GM15510 (cell line): Measurements from ENCODE around the gene ARL9.

Experiments
- POLR2A ChIP-seq: IDR thresholded peaks from 3 replicates; pipeline ENCODE4 v1.6.1; 2011; ENCODE audit warnings: borderline replicate concordance; ENCODE audit not compliant: insufficient read length; ENCODE audit errors: extremely low read depth

ARL9 gene

GRCh38 chr4:56505269-56506130 is at the start of gene ARL9:
TSS of gene ARL9 (plus strand) at chr4:56505791. CDS start at chr4:56505863, 72 bp downstream.
- no peak for TF ChIP-seq POLR2A

- no peak for TF ChIP-seq POLR2A
Observed at GRCh38 chr4:56460085-56460484, 45.5 kb upstream of the ARL9 start.

- no peak for TF ChIP-seq POLR2A
Observed at GRCh38 chr4:56462157-56462556, 43.4 kb upstream of the ARL9 start.

GRCh38 chr4:56463711-56464110 is 41.9 kb upstream of the ARL9 start:
- TF ChIP-seq POLR2A, result no peak

GRCh38 chr4:56464581-56464980 is 41.0 kb upstream of the ARL9 start:
- no peak for TF ChIP-seq POLR2A

- TF ChIP-seq POLR2A, result no peak
Observed at GRCh38 chr4:56465599-56466295, 39.8 kb upstream of the ARL9 start.

GRCh38 chr4:56466910-56467283 is 38.7 kb upstream of the ARL9 start:
- TF ChIP-seq POLR2A, result no peak

- TF ChIP-seq POLR2A, result peak; percentile 84
Observed at GRCh38 chr4:56467284-56468096, 38.1 kb upstream of the ARL9 start, which contains the start of gene SRP72. TSS of gene SRP72 (plus strand) at chr4:56467617. CDS start at chr4:56467636, 19 bp downstream.

- no peak for TF ChIP-seq POLR2A
Observed at GRCh38 chr4:56468097-56468422, 37.5 kb upstream of the ARL9 start.

GRCh38 chr4:56469489-56470210 is 35.9 kb upstream of the ARL9 start:
- no peak for TF ChIP-seq POLR2A

- TF ChIP-seq POLR2A, result no peak
Observed at GRCh38 chr4:56475917-56476316, 29.7 kb upstream of the ARL9 start.

- no peak for TF ChIP-seq POLR2A
Observed at GRCh38 chr4:56477192-56477702, 28.3 kb upstream of the ARL9 start.

GRCh38 chr4:56480691-56481090 is 24.9 kb upstream of the ARL9 start:
- no peak for TF ChIP-seq POLR2A

GRCh38 chr4:56496241-56496640 is 9.3 kb upstream of the ARL9 start:
- no peak for TF ChIP-seq POLR2A
